HK-2 (cell line): Measurements from ENCODE around the gene GALNT12.

Source experiments
- DNase-seq: peaks from one replicate; pipeline ENCODE4 v3.0.0-alpha.2; 2018; ENCODE audit not compliant: unreplicated experiment

Gene GALNT12

GRCh38 chr9:98805506-98806272, 1.8 kb upstream of the GALNT12 start:
- no peak for DNase-seq

DNA sequence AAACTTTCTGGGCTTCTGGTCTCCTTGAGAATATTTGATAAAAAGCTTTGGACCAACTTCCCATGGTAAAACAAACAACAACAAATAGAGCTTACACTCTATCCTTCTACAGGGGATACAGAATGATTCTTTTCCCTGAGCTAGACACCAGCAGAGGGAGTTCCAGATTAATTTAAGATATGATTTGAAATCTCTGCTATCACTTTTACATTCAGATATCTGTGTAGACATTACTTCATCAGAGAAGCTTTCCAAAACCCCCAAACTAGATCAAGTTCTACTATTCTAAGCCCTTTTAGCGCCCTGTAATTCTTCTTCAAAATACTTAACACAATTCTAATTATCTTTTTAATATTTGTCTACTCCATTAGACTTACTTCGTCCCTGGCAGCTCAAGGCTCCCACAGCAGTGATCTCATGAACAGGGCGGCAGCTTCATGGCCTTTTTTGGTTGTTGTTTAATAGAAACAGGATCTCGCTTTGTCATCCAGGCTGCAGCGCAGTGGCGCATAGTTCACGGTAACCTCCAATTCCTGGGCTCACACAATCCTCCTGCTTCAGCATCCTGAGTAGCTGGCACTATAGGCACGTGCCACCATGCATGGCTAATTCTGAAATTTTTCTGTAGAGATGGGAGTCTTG, 955 bp upstream of the GALNT12 start:
- DNase-seq, result no peak

DNA sequence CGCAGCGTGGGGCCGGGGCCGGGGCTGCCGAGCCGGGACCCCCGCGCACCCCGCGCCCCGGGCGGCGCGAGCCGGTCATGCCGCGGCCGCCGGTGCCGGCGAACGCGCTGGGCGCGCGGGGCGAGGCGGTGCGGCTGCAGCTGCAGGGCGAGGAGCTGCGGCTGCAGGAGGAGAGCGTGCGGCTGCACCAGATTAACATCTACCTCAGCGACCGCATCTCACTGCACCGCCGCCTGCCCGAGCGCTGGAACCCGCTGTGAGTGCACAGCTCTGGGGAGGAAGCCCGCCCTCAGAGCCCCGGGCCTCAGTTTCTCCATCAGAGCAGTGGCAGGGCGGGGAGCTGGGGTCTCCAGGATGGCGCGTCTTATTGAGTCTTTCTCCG, 335 bp downstream of the GALNT12 start:
- DNase-seq, result no peak

GRCh38 chr9:98808411-98808815, 943 bp downstream of the GALNT12 start:
- DNase-seq, result no peak

GRCh38 chr9:98808875-98809274, 1.4 kb downstream of the GALNT12 start:
- DNase-seq, result no peak

GRCh38 chr9:98809311-98810101, 2.0 kb downstream of the GALNT12 start:
- no peak for DNase-seq

DNA sequence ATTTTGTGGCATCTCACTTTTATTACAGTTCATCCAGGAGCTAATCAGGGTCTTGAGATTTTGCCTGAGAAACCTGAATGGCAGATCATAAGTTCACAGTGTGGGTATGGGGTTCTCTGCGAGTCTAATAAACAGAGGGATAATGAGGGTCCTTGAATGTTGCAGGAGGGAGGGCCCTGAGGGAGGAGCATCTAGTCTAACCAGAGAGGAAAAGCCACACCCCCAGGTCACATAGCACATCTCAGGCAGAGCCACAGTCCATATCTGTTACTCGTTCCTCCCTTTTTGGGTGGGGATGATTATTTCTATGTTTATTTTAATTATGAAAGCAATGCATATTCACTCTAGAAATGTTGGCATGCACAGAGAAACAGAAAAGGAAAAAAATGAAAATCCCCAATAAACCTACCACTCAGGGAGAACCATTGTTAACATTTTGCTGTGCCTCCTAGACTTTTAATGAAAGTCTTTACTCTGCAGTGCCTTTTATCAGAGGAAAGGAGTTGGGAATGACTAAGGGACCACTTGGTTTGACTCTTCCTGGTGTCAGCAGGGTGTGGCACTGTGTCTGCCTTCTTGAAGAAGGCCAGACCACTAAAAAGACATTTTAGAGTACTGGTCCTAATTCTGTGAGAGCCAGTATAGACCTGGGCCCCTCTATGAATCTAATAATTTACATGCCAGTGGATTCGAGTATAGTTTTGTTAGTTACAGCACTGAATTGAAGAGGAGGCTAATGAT, 2.8 kb downstream of the GALNT12 start:
- no peak for DNase-seq

GRCh38 chr9:98811051-98811650, 3.7 kb downstream of the GALNT12 start:
- DNase-seq, result no peak

- no peak for DNase-seq
Observed at GRCh38 chr9:98815391-98815951, 8.0 kb downstream of the GALNT12 start.

- DNase-seq, result no peak
Observed at GRCh38 chr9:98818764-98819163, 11.3 kb downstream of the GALNT12 start.

GRCh38 chr9:98819231-98819630, 11.8 kb downstream of the GALNT12 start:
- no peak for DNase-seq

GRCh38 chr9:98821831-98822230, 14.4 kb downstream of the GALNT12 start:
- DNase-seq, result no peak

DNA sequence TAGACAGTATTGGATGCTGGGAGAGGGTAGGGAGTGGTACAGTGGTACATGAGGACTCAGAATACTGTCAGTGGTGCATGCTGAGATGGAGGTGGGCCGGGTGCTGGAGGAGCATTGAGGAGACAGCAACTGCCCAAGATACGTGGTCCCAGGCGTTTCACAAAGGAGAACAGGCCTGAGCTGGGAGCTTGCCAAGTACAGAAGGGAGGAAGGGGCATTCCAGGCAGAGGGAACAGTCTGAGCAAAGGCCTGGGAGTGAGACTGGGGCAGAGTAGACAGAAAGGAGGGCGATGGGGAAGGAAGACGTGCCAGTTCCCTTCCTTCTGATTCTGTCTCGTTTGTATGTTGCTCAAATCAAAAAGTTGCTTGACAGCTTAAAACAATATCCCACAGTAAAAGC, 15.2 kb downstream of the GALNT12 start:
- no peak for DNase-seq

DNA sequence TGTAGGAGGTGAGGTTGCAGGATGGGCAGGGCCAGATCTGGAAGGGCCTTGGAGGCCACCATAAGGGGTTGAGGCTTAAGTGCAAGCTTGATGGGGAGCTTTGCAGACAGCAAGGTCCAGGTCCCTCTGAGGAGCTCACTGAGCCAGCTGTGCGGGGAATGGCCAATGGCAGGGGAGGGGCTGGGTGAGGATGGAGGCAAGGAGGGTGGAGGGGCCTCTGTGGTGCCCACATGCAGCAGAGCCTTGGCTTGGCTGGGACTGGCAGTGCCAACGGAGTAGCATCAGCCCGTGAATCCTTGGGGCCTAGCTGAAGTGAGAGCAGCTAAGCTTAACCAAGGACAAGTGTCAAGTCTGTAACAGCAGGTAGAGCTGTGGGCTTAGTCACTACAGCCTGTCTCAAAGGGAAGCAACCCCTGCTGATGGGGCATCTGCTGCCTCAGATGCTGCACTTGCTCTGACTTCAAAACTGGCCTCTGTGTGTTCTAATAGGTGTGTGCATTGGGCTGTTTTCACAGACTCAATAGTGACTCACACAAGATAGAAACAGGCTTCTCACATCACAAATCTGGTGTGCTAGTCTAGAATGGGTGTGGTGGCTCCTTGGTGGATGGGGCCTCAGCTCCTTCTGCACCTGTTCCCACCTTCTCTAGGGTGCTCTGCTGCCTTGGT, 16.3 kb downstream of the GALNT12 start:
- no peak for DNase-seq

DNA sequence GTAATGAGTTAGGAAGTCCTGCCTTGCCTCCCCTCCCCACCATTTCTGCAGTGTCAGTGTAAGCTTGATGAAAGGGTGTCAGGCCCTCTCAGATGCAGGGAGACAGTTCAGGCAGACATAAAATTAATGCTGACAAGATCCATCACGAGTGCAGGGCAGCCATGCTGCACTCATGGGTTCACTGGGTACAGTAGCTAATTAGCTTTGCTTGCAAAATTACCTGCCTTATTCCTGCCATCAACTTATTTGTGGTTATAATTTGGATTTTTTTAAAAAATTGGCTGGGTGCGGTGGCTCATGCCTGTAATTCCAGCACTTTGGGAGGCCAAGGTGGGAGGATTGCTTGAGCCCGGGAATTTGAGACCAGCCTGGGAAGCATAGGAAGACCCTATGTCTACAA, 17.9 kb downstream of the GALNT12 start:
- no peak for DNase-seq

- no peak for DNase-seq
Observed at GRCh38 chr9:98826716-98827115, 19.2 kb downstream of the GALNT12 start.

- DNase-seq, result no peak
Observed at GRCh38 chr9:98829766-98830165, 22.3 kb downstream of the GALNT12 start.

DNA sequence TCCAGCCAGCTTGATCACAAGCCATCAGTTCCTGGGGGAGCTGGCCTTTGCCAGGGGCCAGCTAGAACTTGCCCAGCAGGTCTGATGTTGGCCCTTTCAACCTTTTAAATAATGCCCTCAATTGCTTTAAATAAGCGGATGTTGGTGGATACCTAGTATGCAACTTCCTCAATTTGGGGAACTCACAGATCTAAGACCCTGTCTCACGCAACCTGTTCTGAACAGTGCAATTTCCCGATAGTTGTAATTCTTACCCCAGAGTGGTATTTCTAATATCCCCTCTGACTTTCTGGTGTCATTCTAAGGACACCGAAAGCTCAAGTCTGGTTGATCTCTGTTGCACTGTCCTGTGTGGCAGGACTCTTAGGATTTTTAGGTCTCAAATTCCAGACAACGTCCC, 23.1 kb downstream of the GALNT12 start:
- DNase-seq, result no peak

DNA sequence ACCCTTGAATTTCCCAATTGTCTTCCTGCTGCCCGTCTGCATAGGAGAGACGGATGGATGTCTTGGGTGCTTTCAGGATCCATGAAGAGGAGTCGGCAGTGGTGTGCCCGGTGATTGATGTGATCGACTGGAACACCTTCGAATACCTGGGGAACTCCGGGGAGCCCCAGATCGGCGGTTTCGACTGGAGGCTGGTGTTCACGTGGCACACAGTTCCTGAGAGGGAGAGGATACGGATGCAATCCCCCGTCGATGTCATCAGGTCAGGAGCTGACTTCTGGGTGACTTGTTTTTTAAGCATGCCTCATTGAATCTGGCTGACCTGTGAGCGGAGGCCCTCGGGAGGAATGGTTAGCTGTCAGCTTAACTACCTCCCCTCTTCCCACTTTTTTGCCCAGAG, 24.2 kb downstream of the GALNT12 start:
- DNase-seq, result no peak

DNA sequence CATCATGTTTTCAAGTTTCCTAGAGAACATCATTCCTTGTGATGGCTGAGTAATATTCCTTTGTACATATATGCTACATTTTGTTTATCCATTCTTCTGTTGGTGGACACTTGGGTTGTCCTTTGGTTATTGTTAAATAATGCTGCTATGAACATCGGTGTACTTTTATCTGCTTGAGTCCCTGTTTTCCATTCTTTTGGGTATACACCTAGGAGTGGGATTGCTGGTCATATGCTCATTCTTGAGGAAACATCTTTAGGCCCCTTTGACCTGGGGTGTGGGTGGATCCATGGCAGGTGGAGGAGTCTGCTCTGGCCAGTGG, 25.3 kb downstream of the GALNT12 start:
- DNase-seq, result no peak
